ENCODE data around the gene FGF11. TPM values are rescaled to one million over a fixed set of nuclear protein-coding genes. Genes with fewer than 3 reads are reported as not detected.

The FGF11 gene
- total and polyA plus RNA-seq, 12 donors, result 10.2 to 76.7 (median 22.2) TPM

GRCh38 chr17:7445619-7445968 is 6.3 kb downstream of the FGF11 start:
- no peaks in the 10 kb centered on the region for H3K27me3 ChIP-seq
- WGBS, 4 donors, result 4 to 14% (median 9%) methylated on average over 15 to 16 of the region's 16 CpGs
- intact Hi-C loops (cut with DNase I), result no loop called here
- peak overlapping the region in 2 of 4 donors; percentile 35 to 46 for H3K4me3 ChIP-seq
- peak overlapping the region; percentile 59 to 91 (median 86) for H3K27ac ChIP-seq
- peaks cover 23 to 28% of the 10 kb centered on the region in 2 donors for H3K4me1 ChIP-seq (replicated peaks in 1 of 2)
- no peak for DNase-seq
- no peaks in the 10 kb centered on the region for H3K36me3 ChIP-seq (replicated peaks in 1 of 2)
- TF ChIP-seq, protein P1, sequence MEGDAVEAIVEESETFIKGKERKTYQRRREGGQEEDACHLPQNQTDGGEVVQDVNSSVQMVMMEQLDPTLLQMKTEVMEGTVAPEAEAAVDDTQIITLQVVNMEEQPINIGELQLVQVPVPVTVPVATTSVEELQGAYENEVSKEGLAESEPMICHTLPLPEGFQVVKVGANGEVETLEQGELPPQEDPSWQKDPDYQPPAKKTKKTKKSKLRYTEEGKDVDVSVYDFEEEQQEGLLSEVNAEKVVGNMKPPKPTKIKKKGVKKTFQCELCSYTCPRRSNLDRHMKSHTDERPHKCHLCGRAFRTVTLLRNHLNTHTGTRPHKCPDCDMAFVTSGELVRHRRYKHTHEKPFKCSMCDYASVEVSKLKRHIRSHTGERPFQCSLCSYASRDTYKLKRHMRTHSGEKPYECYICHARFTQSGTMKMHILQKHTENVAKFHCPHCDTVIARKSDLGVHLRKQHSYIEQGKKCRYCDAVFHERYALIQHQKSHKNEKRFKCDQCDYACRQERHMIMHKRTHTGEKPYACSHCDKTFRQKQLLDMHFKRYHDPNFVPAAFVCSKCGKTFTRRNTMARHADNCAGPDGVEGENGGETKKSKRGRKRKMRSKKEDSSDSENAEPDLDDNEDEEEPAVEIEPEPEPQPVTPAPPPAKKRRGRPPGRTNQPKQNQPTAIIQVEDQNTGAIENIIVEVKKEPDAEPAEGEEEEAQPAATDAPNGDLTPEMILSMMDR (IDR thresholded peaks at IDR 0.05), result no peak
- no peak for TF ChIP-seq POLR2A (IDR thresholded peaks at IDR 0.05)
- no peaks in the 10 kb centered on the region for H3K9me3 ChIP-seq (replicated peaks in 1 of 3)

GRCh38 chr17:7448461-7448860 is 9.1 kb downstream of the FGF11 start:
- H3K4me3 ChIP-seq, result no peak overlapping the region
- no peak for DNase-seq
- H3K4me1 ChIP-seq (replicated peaks in 1 of 2), result peaks cover 17 to 21% of the 10 kb centered on the region in 2 donors
- no peak overlapping the region for H3K27ac ChIP-seq
- TF ChIP-seq POLR2A (IDR thresholded peaks at IDR 0.05), result no peak
- TF ChIP-seq, protein P1 (IDR thresholded peaks at IDR 0.05), result no peak
- H3K9me3 ChIP-seq (replicated peaks in 1 of 3), result no peaks in the 10 kb centered on the region
- 88 to 95% (median 93%) methylated on average over 7 of the region's 7 CpGs for WGBS, 4 donors
- no peaks in the 10 kb centered on the region for H3K27me3 ChIP-seq
- intact Hi-C loops (cut with DNase I), result no loop called here
- H3K36me3 ChIP-seq (replicated peaks in 1 of 2), result no peaks in the 10 kb centered on the region

- intact Hi-C loops (cut with DNase I), result no loop called here
- 63 to 76% (median 72%) methylated on average over 3 of the region's 3 CpGs for WGBS, 4 donors
- DNase-seq, result no peak
- TF ChIP-seq POLR2A (IDR thresholded peaks at IDR 0.05), result no peak
- TF ChIP-seq, protein P1 (IDR thresholded peaks at IDR 0.05), result no peak
- Histone ChIP-seq H3K27ac (peak overlapping the region in 2 of 5 donors; percentile 49 to 61), H3K27me3 (no peaks in the 10 kb centered on the region), H3K4me1 (replicated peaks in 1 of 2) (no peaks in the 10 kb centered on the region), H3K36me3 (replicated peaks in 1 of 2) (peaks cover 0 to 29% of the 10 kb centered on the region in 2 donors), H3K4me3 (no peak overlapping the region), H3K9me3 (replicated peaks in 1 of 3) (no peaks in the 10 kb centered on the region)
Measured at GRCh38 chr17:7459961-7460545, 20.7 kb downstream of the FGF11 start.

DNA sequence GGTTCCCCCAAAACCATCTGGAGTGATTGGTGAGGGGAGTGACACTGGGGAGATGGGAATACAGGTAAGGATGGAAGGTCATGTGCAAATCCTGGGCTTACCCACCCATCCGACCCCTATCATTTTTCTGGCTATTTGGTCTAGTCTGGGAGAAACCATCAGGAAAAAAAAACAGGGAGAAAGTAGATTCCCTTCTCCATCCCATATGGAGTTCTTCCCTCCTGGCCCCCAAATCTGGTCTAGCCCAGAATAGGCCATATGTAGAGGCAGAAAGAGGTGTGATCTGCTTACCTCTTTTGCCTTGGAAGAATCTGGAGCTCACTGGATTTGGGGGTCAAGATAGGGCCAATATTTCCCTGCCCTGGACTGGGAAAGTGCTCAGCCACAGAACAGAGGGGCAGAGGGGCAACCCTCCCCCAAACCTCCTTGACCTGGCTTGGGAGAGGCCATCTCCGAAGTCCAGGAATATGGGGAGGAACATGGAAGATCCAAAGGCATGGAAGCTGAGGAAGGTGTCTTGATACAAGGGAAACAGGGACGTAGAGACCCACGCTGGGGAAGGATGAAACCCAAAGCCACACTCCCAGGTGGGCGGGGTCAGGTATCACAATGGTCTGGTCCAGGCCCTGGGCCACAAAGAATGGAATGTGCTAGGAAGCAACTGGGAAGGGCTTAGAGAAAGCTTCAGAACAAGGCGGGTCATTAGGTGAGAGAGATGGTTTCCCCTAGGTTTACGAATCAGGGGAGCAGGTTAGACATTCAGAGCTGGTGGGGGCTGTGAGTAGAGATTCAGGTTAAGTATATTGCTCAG is 21.7 kb downstream of the FGF11 start:
- peaks cover 4 to 5% of the 10 kb centered on the region in 2 donors for H3K4me1 ChIP-seq (replicated peaks in 1 of 2)
- WGBS, 4 donors, result 93 to 95% (median 94%) methylated on average over 7 of the region's 7 CpGs
- H3K9me3 ChIP-seq (replicated peaks in 1 of 3), result no peaks in the 10 kb centered on the region
- H3K4me3 ChIP-seq, result no peak overlapping the region
- no peaks in the 10 kb centered on the region for H3K27me3 ChIP-seq
- intact Hi-C loops (cut with DNase I), result no loop called here
- TF ChIP-seq, protein P1 (IDR thresholded peaks at IDR 0.05), result no peak
- no peak for TF ChIP-seq POLR2A (IDR thresholded peaks at IDR 0.05)
- H3K36me3 ChIP-seq (replicated peaks in 1 of 2), result peaks cover 0 to 39% of the 10 kb centered on the region in 2 donors
- DNase-seq, result no peak
- peak overlapping the region in 2 of 5 donors; percentile 29 to 49 for H3K27ac ChIP-seq

Measured in adrenal gland (tissue), 12 donors.